Measurements from ENCODE around the gene ANGPTL2.
"Not testable (repeated sequence)": the region's sequence is repeated elsewhere in the genome, so short reads cannot be mapped to it uniquely, and the experiment has no call there.

Gene ANGPTL2

GRCh38 chr9:127122176-127123063, at the start of gene ANGPTL2:
ANGPTL2 (minus strand) TSS chr9:127122635; CDS start chr9:127108731, 13,904 bp downstream.
- no peak for DNase-seq (ENCODE audit: low spot score)

GRCh38 chr9:127171348-127171747, 48.9 kb upstream of the ANGPTL2 start:
- not testable (repeated sequence) for DNase-seq (ENCODE audit: low spot score)

- no peak for DNase-seq (ENCODE audit: low spot score)
These were observed 48.2 kb upstream of the ANGPTL2 start for GRCh38 chr9:127170652-127171051.

GRCh38 chr9:127170103-127170502, 47.7 kb upstream of the ANGPTL2 start:
- no peak for DNase-seq (ENCODE audit: low spot score)

GRCh38 chr9:127169575-127169883, 47.1 kb upstream of the ANGPTL2 start:
- no peak for DNase-seq (ENCODE audit: low spot score)

- DNase-seq (ENCODE audit: low spot score): no peak
These were observed 46.5 kb upstream of the ANGPTL2 start for GRCh38 chr9:127168756-127169574.

- DNase-seq (ENCODE audit: low spot score): no peak
These were observed 45.3 kb upstream of the ANGPTL2 start for GRCh38 chr9:127167560-127168326.

- DNase-seq (ENCODE audit: low spot score): no peak
These were observed 44.5 kb upstream of the ANGPTL2 start for GRCh38 chr9:127166651-127167524.

GRCh38 chr9:127166111-127166510, 43.7 kb upstream of the ANGPTL2 start:
- DNase-seq (ENCODE audit: low spot score): no peak

GRCh38 chr9:127165116-127165515, 42.7 kb upstream of the ANGPTL2 start:
- DNase-seq (ENCODE audit: low spot score): no peak

- DNase-seq (ENCODE audit: low spot score): peak; percentile 75
These were observed 41.0 kb upstream of the ANGPTL2 start for GRCh38 chr9:127163409-127163808.

GRCh38 chr9:127162864-127163365, 40.5 kb upstream of the ANGPTL2 start:
- DNase-seq (ENCODE audit: low spot score): no peak

GRCh38 chr9:127162046-127162863, 39.8 kb upstream of the ANGPTL2 start:
- DNase-seq (ENCODE audit: low spot score): no peak

GRCh38 chr9:127161081-127161624, 38.7 kb upstream of the ANGPTL2 start:
- no peak for DNase-seq (ENCODE audit: low spot score)

GRCh38 chr9:127159949-127160610, 37.6 kb upstream of the ANGPTL2 start:
- DNase-seq (ENCODE audit: low spot score): no peak

GRCh38 chr9:127159325-127159801, 36.9 kb upstream of the ANGPTL2 start:
- peak; percentile 76 for DNase-seq (ENCODE audit: low spot score)

GRCh38 chr9:127158786-127159324, 36.4 kb upstream of the ANGPTL2 start:
- DNase-seq (ENCODE audit: low spot score): no peak

GRCh38 chr9:127155314-127155960, 33.0 kb upstream of the ANGPTL2 start:
- no peak for DNase-seq (ENCODE audit: low spot score)

Measured in COLO829 (cell line).